NCI-H2029 treated with DMSO at 0.1 percent for 48 hours (cell line): ENCODE results near the gene GTF3C1.

Experiments used
- DNase-seq: peaks from one replicate; lab custom pipeline; 2025; lab: John Stamatoyannopoulos, UW

GTF3C1 gene

DNA sequence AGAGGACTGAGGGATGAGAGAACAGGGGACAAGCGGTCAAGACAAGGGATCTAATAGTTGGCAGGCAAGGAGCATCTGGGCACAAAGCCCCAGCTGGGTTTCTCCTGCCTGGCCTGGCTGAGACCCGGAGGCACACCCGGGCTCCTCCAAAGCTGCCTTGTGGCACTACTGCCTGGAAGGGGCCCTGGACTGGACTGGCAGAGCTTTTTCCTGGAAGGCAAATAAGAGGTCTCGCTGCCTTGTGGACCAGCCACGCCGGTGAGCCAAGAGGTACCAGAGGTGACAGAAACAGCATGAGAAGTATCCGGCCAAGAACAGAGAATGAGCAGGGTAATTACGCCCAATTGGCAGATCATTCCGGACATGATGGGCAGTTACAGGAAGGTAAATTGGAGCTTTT lies 64.6 kb downstream of the GTF3C1 start:
- DNase-seq = no peak

DNA sequence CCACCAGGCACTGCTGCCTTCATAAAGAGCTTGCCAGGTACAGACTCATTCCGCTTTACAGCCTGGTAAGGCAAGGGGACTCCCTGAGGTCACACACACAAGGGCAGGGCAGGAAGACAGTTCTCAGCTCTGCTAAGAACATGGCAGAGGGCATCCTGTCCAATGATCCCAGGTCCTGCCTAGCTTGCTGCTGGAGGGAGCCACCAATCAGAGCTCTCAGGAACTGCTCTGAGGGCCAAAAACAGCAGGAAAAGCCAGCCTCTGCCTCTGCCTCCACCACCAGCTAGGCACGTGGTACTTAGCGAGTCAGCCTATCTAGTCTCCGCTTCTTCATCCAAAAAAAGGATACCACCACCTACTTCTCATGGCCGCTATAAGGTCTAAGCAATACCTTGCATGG lies 66.1 kb downstream of the GTF3C1 start:
- DNase-seq = no peak

DNA sequence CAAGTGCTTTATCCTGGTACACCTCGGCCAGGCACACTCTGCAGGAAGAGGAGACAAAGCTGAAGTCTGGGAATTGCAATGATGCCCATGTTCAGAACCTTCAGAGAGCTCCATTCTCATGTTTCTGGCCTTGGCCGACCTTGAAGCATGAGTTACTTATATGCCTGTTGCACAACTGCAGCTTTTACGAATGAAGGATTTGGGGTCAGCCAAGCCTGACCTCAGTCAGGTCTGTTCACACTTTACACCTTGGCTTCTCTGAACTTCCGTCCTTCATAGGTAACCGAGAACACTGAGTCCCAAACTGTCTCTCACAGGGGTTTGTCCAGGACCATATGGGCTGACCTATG lies 66.7 kb downstream of the GTF3C1 start:
- no peak for DNase-seq

DNA sequence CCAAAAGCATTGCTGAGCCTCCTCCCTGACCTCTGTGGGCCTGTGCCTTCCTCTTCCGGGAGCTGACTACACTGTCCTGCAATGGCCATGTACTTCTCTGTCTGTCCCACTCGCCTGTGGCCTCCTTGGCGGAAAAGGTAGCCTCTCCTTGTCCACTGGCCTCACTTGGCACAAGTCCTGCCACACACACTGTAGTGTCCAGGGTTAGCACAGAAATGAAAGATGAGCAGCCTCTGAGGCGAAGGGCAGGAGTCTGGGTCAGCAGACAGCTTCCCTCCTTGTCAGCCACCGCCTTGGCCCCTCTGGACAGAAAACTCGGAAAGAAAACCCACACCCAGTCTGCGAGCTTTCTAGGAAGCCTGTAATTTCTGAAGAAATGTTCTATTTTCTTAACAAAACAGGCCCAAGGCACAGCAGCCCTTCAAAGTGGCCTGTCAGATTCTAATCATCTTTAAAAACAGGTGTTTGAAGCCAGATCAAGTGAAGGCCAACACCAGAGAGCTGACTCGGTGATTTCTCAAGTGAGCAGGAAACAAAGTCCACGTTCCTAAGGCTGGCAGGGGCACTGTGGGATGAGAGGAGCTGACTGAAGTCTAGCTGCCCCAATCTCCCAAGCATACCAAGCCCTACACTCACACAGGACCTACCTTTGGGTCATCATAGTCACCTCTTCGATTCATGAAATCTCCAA lies 67.2 kb downstream of the GTF3C1 start:
- DNase-seq = no peak

DNA sequence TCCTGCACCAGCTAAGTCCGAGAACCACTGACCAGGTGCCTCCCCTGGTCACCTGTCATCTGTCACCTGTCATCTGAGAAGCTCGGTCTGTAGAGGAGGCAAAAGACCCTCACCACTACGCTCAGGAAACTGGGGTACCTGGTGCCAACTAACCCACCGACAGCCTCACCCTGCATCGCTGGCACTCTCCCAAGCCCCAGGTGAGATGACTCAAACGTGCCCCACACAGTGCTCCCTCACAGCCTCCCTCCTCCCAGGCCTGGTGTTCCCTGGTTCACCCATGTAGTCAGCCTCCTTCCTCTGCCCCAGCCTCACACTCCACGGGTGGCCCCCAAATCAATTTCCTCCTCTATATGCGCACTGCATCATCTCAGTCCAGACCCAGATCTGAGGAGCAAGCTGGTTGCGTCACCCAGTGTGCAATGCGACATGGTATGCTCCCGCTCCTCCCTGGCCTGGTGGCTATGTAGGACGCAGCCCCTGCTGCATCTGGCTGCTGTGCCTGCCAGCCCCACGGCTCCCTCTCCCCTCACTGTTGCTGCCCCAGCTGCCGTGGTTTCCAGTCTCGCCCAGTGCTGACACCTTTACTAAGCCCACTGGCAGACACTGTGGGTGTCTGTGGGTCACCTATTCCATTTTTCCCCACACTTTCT lies 68.3 kb downstream of the GTF3C1 start:
- DNase-seq = no peak

DNA sequence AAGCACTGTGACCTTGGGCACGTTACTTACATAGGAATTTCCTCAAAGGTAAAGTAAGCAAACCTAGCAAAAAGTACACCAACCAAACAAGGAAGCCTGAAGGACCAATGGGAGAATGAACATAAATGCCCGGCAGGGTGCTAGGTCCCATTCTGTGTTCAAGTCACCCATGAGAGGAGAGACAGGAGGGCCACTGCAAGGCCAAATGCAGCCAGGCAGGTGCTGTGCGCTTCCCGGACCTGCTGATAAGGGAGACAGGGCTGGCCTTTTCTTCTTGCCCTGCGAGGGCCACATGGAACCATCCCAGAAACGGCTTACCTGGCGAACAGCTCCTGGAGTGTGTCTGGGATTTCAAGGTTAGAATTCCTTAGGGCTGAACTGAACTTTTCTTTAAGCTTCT lies 69.0 kb downstream of the GTF3C1 start:
- DNase-seq = no peak

DNA sequence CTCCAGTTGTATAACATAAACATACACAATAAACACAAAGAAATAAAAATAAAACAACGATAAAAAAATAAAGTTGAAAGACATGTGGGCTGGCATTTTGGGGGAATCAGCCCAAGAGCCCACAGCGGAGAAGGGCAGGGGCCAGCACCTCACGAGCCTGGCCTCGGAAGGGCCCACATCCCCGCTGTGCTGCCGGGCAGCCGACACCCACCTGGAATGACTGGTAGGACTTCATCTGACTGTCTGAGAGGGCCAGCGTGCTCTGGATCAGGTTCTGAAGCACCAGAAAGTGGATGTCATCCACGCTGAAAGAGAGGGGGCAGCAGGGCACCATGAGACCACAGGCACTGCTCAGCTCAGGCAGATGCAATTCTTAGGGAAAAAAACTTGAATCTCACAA lies 73.5 kb downstream of the GTF3C1 start:
- DNase-seq = no peak

GRCh38 chr16:27475561-27475960 lies 74.2 kb downstream of the GTF3C1 start:
- DNase-seq = no peak

DNA sequence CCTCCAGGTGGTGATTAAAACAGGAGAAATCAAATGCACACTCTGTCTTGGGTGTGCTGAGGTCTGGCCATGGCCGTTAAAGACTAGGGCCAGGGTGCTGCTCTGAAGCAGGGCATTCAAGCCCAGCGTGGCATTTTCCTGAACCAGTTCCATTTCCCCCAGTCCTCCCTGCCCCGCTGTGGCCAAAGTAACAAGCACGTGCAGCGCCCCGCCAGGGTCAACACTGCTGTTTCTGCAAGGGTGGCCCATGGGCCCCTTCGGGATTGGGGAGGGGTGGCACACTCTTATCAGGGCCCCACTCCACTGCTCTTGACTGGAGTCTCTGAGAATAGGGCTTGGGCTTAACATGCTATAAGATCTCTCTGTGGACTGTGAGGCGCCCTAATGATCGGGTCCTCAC lies 74.8 kb downstream of the GTF3C1 start:
- DNase-seq = no peak

DNA sequence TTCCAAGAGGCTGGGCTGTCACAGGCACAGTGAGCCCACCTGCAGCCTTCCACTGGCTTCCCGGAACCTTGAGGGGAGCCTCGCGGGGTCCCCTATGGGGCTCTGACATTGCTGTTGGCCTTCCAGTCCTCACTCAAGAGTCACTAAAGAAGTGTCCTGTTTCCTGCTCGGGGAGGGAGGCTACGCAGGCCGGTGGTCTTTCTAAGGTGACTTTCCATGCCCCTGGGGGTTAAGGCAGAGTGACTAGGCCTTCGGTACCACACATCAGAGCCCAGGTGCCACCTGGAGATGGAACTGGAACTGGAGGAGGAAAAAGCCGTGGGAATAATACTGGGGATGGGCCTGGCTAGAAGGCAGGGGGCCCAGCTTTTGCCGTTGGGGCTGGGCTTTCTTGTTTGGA lies 75.7 kb downstream of the GTF3C1 start:
- DNase-seq = no peak

DNA sequence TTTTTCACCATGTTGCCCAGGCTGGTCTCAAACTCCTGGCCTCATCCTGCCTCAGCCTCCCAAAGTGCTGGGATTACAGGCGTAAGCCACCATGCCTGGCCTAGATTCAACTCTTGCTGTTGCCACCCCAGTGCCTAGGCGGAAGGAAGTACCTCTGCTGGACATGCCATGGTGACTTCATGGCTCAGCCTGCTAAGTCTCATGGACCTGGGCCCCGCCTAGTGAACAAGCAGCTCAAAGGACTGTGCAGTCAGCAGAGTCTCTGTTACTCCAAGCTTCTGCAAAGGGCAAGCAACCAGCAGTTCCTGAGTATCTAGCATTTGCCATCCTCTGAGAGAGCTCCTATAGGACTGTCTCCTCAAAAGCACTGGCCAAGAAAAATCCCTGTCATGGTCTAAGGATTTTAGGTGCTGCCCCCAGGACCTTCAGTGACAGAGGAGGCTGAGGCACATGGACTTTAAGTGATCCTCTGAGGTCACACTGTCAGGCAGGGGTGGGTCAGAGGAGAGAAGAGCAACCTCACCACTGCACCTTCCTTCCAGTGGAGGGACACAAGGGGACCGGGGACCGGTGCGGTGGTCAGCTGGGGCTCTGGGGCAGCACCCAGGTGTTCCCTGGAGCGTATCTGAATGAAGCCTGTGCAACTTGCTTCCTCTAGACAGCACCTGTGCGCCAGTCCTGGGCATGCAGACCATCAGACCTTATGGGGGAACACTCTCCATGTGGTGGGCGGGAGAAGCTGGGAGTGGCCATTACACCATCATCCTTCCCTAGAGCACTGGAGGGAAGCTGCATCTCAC lies 76.4 kb downstream of the GTF3C1 start:
- DNase-seq = no peak

- no peak for DNase-seq
These were observed 77.4 kb downstream of the GTF3C1 start for GRCh38 chr16:27472091-27473020.

DNA sequence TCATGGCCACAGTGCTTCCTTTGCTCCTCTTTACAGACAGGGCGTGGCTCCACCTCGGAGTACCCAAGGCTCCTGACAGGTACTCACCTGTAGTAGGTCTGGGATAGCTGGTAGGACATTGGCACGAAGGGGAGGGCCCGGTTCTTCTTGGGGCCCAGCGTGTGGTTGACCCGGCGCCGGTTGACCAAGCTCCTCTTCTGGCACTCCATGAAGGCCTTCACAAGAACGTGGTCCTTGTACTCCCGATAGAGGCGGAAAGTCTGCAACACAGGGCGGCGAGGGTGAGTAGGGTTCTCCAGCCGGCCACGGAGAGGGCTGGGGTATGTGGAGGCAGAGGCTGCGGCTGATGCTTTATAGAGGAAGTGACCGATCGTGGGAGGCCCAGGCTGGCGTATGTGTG lies 78.1 kb downstream of the GTF3C1 start:
- no peak for DNase-seq

- no peak for DNase-seq
These were observed 78.9 kb downstream of the GTF3C1 start for GRCh38 chr16:27470567-27471431.

DNA sequence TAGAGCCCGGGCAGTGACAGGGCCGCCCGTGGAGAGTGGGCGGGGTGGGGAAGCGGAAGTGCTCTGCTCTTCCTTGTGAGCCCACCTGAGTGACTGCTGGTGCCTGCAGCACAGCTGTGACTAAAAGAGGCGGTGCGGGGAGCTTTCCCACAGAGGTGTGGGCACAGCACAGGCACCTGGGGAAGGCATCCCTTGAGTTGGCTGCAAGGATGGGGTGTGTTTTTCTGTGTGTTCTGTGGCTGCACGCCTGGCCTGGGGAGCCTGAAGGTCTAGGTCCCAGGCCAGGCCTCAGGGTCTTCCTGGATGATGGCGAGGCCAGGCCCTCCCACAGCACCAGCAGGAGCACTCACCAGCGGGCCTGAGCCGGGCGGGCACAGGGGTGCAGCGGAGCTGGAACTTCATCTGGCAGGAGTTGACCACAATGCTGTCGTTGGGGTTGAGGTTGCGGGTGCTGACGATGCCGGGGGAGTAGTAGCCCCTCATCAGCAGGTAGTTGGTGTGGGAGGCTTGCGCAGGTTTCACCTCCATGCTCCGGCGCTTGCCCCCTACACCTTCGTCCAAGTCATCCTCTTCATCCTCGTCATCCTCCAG lies 80.7 kb downstream of the GTF3C1 start:
- no peak for DNase-seq

DNA sequence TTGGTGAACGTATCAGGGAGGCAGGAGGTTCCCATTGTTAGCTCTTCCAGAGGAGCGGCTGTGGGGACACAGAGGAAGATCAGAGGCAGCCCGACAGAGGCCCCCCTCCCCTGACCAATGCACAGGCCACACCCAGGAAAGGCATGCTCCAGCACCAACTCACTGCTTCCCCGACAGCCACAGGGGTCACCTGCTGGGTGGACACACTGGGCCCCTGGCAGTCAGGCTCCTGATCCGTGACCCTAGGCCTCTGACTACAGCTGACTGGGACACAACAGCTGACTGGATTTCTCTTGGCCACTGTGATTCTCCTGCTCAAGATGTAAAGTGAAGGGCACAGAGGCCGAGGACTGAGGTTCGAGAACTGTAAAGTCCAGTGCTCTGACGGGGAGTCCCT lies 84.2 kb downstream of the GTF3C1 start:
- no peak for DNase-seq

DNA sequence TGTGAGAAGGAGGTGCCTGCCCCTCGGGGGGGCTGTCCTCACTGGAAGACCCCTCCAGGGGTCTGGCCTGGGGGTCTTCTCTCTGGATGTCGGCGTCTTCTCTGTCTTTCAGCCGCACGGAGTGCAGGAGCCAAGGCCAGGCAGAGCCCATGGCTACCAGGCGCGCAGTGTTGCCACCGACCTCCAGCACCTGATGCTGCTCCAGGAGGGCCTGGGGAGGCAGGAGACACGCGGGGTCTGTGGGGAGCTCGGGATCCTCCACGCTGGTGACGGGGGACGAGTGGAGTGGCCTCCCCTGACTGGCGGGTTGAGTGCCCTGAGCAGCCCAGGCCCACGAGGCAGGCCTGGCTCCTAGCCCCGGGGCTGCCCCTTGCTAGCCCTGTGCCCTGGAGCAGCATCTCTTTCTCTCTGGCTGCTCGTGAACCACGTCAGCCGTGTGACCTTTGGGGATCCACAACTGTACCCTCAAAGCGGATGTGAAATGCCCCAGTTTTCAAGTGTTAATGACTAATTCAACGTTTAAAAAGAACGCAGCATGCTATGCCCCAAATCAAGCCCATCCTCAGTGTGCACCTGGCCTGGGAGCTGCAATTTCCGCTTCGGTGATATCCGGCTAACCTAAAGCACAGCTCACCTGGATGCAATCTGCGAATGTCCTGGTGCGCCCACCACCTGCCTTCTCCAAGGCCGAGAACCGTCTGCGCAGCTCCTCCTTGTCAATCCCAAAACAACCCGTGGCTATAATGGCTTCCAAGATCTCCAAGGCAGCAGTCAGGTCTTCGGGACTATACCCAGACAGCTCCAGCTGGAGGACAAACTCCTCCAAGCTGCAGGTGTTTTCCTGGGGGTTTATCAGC lies 84.9 kb downstream of the GTF3C1 start:
- DNase-seq = no peak

GRCh38 chr16:27463741-27464591 lies 85.7 kb downstream of the GTF3C1 start:
- no peak for DNase-seq
